HG03439 (cell line): ENCODE data around the gene SLC22A12.
"Not testable (repeated sequence)": the region's sequence is repeated elsewhere in the genome, so short reads cannot be mapped to it uniquely, and the experiment has no call there.

Experiments used
- ATAC-seq: cut with Tn5 transposase; IDR thresholded peaks from one replicate; pipeline ENCODE4 v1.9.1; 2021; ENCODE audit warnings: mild to moderate bottlenecking, moderate library complexity; ENCODE audit not compliant: unreplicated experiment

SLC22A12 gene

DNA sequence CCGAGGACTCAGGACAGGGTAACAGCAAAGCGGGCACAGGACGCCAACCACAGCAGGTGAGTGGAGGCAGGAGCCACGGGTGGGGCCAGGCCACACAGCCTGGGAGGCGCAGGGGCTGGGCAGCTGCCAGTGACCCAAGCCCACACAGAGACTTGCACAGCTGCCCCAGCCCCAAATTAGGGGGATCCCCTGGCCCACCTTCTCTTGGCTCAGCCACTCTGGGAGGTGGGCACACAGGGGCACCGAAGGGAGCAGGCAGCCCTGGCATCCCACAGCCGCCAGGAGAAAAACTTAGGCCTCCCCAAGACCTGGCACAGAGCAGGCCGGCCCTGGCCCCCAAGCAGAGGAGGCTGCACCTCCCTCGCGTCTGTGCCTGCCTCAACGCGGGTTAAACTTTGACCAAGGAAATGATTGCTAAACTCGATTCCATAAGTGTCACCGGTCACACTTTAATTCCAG lies at the start of gene SLC22A12:
Gene SLC22A12, plus strand, starts transcription at position 458 of the 459 bp plus-strand sequence. CDS start 337 bp downstream, outside the sequence.
- no peak for ATAC-seq

DNA sequence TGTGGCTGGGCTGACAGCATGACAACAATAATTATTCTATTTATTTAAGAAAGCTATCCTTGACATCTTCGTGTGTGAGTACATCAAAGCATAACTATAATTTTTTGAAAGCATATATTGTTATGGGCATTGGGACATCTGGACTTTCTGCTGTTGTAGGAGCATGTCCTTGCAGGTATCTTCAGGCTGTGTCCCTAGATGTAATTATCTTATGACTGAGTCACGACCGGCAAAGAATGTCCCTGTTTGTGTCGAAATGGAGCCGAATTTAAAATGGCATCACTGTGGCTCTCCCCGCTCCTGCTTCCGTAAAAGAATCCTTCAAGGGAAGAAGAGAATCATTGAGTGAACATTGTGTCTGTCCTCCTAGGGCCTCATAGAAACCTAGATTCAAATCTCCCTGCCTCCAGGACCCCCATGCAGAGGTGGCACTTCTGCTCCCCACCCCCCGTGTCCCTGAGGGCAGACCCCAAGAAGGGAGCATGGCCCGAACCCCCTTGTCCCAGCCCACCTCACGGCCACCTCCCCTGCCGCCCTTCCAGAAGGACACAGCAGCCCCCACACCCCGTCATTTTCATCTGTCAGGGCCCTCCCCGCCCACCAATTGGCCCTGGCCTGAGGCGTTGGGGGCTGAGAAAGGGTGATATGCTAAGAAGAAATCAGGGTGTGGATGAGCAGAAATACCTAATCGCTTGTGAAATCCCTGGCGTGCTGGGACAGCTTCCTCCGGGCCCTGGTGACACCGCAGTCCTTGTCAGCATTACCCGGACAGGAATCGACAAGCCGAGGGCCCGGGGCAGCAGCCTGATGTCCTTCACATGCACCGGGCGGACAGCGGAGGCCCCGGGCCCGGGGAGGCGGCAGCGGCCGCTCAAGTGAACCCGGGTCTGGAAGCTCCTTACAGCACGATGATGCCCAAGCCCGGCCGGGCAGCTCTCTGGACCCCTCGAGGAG lies 48.6 kb upstream of the SLC22A12 start:
- ATAC-seq, result no peak

DNA sequence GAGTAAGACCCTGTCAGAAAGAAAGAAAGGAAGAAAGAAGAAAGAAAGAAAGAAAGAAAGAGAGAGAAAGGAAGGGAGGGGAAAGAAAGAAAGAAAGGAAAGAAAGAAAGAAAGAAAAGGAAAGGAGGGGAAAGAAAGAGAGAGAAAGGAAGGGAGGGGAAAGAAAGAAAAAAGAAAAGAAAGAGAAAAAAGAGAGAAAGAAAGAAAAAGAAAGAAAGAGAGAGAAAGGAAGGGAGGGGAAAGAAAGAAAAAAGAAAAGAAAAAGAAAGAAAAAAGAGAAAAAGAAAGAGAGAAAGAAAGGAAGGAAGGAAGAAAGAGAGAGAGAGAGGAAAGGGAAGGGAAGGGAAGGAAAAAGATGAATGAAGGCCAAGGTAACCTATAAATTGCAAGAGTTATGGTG lies 47.2 kb upstream of the SLC22A12 start:
- no peak for ATAC-seq

DNA sequence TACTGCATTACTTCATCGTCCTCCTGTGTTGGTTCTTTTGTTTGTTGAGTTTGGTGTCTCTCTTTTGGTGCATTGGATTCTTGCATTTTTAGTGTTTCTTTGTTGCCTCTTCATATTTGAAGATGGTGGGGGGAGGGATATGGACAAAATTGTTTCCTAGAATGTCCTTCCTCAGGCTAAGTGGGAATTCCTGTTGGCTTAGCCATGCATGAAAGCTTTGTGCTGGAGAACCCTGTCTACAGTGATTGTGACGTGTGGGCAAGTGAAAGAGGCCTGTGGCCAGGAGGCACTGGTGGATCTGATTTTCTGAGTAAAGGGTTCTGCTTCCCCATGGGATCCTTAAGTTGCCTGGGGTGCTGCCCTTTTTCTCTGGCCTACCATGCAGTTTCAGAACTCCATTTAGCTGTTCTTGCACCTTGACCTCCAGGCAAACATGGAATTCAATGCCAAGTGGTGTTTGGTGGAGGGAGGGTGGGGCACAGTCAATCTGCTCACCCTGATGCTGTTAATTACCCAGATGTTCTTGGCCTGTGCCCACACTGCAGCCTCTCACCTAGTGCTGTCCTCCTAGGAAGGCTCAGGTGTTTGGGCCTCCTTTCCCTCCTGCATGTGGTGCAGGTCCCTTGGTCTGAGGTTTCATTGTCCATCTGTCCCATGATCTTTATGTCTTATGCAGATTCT lies 46.3 kb upstream of the SLC22A12 start:
- no peak for ATAC-seq

DNA sequence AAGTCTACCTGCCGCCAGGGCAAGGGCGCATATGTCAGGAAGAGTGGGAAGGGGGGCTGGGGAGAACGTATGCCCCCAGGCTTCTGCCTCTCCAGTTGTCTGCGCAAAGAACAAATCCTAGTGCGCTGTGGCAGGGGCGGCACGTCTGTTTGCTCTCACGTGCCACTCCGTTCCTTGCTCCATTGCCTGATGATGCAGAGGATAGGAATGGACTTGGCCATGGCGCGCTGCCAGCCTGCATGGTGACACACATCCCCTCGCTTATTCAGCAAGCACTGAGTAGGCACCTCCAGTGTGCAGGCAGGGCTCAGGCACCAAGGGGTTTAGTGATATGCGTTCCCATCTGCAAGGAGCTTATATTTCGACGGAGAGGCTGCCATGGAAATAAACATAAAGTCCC lies 45.4 kb upstream of the SLC22A12 start:
- ATAC-seq, result no peak

DNA sequence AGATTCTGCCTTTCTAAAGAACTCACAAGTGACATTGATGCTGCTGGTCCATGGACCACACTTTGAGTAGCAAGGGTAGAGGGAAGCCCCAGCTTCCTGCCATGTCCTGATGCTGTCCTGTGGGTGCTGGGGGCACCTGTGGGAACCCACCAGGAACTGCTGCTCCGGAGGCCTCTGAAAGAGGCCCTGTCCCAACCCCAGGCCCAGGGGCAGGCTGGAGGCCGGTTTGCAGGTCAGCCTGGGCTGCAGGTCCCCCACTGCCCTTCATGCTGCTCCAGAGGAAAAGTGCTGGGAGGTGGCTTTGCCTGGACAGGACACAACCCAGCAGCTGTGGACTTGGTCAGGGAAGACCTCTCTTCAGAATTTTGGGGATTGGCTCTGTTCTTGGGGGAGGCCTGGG lies 44.8 kb upstream of the SLC22A12 start:
- no peak for ATAC-seq

DNA sequence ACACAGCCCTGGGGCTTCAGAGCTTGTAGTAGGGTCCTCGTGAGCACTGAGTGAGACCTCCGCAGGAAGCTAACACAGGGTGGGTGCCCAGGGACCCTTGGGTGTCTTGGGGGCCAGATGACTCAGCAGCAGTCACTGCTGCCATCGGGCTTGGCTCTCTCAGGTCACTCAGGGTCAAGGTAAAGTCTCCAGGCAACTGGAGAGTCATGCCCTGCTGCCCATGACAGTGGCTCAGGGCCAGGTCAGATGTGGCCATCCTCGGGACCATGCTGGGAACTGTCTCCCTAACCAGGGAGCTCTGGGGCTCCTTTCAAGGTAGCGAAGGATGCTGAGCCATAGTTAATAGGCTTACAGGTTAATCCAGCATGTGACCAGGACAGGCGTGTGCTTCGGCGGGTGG lies 44.4 kb upstream of the SLC22A12 start:
- ATAC-seq, result no peak

DNA sequence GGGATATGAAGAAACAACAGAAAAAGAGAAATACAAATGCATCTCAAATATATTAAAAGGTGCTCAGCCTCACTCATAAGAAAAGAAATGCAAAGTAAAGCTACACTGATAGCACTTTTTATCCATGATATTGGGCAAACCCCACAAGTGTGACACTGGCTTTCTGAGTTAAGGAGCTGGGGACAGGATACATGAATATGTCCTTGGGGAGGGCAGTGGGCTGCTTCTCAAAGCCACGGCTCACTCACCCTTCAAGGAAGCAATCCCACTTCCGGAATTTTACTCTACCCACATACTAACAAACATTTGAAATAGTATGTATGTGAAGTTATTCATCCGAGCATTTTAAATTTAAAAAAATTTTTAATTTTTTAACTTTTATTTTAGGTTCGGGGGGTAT lies 41.1 kb upstream of the SLC22A12 start:
- no peak for ATAC-seq

DNA sequence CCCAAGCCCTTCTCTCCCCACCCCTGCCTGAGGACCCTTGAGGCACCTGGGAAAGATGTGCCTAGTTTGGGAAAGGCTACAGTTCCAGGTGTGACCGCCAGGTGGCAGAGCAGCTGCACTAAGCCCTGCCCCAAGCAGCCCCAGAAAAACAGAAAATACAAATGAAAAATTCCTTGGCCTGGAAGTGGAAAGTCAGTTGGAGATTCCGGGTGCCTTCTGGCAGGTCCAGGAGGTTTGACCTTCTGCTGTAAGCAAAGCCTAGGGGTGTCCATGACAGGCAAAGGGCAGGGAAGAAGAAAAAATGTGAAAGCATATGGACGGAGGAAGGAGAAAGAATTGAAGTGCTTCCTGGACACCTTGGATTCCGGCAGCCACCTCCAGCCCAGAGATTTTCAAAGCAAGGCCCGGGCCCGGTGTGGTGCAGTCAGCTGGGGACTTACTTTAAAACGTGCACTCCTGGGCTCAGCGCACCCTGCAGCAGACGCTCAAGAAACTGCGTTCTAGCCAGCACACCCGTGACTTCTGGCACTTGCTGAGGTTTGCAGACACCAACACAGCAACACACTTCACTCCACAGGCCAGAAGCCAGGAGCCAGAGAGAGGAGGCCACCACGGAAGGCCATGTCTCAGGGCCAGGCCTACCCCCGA lies 37.3 kb upstream of the SLC22A12 start:
- ATAC-seq, result no peak

DNA sequence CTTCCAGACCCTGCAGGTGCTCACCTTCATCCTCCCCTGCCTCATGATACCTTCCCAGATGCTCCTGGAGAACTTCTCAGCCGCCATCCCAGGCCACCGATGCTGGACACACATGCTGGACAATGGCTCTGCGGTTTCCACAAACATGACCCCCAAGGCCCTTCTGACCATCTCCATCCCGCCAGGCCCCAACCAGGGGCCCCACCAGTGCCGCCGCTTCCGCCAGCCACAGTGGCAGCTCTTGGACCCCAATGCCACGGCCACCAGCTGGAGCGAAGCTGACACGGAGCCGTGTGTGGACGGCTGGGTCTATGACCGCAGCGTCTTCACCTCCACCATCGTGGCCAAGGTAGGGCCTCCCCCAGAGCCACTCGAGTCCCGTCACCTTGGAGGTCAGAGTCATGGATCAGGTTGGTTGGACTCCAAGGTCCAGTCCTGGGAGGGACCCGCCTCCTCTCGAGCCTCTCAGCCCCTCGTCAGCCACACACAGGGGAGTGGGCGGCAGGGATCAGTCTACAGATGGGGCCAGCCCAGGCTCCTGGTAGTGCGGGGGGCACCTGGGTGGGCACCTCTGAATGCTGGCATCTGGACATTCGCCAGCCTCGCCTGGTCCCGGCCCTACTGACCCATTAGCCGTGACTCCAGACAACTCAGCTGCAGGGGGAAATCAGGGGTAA lies 34.8 kb upstream of the SLC22A12 start:
- no peak for ATAC-seq

DNA sequence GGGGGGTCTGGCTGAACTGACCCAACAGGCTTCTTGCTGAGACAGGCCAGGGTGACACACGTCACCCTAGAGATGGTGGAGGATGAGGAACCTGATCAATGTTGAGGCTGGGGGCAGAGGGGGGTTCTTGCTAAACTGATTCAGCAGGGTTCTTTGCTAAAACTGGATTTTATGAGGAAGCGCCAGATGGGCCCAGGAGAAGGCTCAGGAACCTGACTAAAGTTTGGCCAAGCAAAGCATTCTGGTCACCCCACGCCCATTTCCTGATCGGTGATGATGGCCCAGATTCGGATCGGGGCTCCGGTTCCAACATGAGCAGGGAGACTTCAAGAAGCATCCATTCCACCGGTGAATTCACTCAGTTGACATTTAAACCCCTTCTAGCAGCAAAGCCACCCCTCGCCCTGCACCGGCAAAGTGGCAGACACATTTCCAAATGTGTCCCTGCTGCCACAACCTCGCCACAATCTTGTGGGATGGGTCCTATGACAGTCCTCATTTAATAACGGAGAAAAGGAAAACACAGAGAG lies 34.2 kb upstream of the SLC22A12 start:
- no peak for ATAC-seq

DNA sequence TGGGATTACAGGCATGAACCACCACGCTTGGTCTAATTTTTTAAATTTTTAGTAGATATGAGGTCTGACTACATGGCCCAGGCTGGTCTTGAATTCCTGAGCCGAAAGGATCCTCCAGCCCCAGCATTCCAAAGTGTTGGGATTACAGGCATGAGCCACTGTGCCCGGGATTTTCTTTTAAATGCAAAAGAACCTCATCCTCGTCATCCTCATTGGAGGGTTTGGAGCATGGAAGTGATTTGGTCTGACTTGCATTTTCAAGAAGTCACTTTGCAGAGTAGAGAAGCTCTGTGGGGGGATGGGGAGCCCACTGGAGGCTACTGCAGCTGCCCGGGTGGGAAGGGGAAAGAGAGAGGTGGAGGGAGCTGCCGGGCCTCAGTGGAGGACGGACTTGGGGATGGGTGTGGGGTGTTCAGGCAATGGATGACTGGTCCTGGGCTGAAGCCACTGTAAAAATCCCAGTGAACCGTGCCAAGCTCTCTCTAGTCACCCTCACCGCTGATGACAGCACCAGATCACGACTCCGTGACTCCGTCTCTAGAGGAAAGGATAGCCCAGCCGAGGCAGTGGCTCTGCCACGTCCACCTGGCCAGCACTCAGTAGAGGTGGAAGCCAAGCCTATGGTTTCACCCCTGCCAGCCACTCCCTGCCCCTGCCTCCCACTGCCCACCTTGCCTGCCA lies 32.8 kb upstream of the SLC22A12 start:
- no peak for ATAC-seq

DNA sequence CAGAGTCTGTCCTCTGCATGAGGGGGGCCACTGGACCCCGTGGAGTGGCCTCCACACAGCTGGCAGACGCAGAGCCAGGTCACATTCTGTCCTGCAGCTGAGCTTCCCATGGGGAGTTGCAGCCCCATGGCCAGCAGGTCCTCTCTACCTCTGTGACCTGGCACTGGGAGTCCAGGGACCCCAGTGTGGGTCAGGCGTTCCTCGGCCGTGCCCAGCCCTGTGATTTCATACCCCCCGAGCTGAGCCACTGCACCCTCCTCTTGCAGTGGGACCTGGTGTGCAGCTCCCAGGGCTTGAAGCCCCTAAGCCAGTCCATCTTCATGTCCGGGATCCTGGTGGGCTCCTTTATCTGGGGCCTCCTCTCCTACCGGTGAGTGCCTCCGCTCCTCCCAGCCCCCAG lies 32.2 kb upstream of the SLC22A12 start:
- ATAC-seq, result no peak

DNA sequence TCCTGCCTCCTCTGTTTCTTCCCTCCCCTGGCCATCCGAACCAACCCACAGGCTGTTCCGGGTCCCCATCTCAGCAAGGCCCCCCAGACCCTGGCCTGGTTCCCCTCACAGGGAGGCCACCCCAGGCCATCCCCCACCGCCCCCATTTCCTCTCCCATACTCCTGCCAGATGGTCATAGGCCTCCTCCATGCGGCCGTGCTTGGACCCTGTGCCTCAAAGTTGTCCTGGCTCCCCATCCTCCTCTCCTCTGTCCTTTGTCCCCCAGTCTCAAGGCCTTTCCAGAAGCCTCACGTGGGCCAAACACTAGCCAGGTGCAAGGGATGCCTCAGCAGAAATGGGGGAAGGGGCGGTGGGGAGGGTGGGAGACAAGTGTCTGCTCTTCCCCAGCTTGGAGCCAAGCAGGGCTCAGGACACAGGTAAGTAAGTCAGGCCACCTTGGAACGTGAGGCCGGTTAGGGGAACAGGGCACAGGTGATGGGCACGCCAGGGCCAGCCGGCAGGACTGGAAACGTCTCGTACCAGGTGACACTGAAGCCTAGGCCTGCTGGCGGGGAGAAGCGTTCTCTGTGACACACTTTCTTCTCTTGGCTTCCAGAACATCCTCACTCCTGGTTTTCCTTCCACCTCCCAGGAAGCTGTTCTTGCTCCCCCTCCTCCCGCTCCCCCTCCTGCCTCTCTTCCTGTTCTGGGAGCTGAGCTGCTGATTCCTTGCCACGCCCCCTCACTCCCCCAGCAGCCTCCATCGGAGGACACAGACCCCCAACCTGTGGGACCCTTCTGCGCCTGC lies 31.5 kb upstream of the SLC22A12 start:
- ATAC-seq, result no peak

DNA sequence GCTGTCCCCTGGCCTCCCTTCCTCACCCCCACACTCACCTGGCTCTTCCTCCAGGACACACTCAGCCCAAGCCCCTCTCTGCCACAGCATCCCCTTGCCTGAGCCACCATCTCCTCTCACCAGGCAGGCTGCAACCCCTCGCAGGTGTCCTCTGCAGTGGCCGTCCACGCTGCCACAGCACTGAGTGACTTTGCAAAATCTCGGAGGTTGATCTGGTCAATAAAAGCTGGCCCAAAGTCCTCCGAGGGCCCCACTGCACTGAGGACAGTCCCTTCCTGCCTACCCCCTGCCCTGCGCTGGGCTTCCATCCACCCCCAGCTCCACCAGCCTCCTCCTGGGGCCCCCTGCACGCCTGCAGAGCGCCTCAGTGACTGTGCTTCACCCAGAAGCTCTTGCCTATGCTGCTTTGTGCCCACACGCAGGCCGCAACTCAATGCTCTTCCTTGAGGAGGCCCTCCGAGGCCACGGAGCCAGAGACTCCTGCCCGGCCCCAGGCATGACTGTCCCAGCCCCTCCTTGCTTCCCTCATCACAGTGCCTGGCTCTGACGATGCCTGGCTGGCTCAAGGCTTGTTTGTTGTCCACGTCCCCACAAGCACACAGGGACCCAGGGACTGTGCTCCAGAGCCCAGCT lies 30.8 kb upstream of the SLC22A12 start:
- no peak for ATAC-seq

DNA sequence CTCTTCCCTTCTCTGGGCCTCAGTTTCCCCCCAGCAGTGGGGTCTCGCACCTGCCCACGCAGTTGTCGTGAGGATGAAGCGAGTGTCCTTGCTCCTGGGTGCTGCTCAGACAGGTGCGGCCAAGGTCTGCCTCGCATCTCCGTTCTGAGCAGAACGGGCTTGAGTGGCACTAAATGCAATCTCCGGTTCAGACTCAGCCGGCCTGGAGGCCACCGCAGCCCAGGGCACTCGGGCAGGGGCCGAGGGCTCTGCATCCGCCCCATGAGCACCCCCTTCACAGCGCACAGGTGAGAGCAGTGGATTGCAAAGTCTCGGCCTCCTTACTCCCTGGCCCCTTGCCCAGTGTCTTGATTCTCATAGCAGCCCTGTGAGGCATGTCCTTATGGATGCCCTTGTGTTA lies 30.1 kb upstream of the SLC22A12 start:
- ATAC-seq, result no peak

DNA sequence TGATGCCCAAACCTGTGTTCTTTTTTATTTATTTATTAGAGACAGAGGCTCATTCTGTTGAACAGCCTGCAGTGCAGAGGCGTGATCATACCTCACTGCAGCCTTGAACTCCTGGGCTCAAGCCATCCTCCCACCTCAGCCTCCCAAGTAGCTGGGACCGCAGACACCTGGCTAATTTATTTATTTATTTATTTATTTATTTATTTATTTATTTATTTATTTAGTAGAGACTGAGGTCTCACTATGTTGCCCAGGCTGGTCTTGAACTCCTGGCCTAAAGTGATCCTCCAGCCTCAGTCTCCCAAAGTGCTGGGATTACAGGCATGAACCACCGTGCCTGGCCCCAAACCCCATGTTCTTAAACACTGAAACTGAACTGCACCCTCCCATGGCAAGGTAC lies 29.6 kb upstream of the SLC22A12 start:
- ATAC-seq, result not testable (repeated sequence)

DNA sequence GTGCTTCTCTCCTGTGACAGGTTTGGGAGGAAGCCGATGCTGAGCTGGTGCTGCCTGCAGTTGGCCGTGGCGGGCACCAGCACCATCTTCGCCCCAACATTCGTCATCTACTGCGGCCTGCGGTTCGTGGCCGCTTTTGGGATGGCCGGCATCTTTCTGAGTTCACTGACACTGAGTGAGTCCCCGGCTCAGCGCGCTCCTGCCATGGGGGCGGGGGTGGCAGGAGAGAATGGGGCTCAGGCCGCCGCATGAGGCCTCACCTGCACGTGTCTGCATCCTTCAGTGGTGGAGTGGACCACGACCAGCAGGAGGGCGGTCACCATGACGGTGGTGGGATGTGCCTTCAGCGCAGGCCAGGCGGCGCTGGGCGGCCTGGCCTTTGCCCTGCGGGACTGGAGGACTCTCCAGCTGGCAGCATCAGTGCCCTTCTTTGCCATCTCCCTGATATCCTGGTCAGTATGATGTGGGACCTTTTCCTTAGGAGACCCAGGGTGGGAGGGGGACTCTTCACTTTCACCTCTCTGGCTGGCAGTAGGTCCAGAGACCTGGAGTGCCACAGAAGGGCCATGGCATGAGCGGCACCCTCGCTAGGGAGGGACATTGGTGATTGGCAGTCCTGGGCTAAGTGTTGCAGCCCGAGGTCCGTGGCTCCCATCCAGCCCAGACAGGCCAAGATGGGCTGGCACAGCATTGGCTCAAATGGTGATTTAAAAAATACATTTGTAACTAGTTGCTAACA lies 28.9 kb upstream of the SLC22A12 start:
- ATAC-seq, result no peak
